HEK293T (cell line): ENCODE results near the gene AURKA.
"Not testable (repeated sequence)": the region's sequence is repeated elsewhere in the genome, so short reads cannot be mapped to it uniquely, and the experiment has no call there.

Experiments used
- ARNT ChIP-seq: fragments of 450-650 bp; IDR thresholded peaks from 2 replicates; pipeline ENCODE4 v1.6.1; 2017; ENCODE audit warnings: mild to moderate bottlenecking
- BHLHE40 ChIP-seq: fragments of 450-650 bp; IDR thresholded peaks from 2 replicates; pipeline ENCODE4 v1.6.1; 2016; ENCODE audit warnings: mild to moderate bottlenecking, moderate library complexity, borderline replicate concordance
- ELF4 ChIP-seq: fragments of 450-650 bp; IDR thresholded peaks from 2 replicates; pipeline ENCODE4 v1.6.1; 2017; ENCODE audit warnings: antibody characterized with exemption
- FOXA1 ChIP-seq: fragments of 450-650 bp; IDR thresholded peaks from 2 replicates; pipeline ENCODE4 v1.6.1; 2016; ENCODE audit warnings: mild to moderate bottlenecking
- FOXM1 ChIP-seq: fragments of 450-650 bp; IDR thresholded peaks from 2 replicates; pipeline ENCODE4 v1.6.1; 2017; ENCODE audit warnings: mild to moderate bottlenecking, borderline replicate concordance
- SUZ12 ChIP-seq: fragments of 450-650 bp; IDR thresholded peaks from 2 replicates; pipeline ENCODE4 v1.6.1; 2016; ENCODE audit warnings: mild to moderate bottlenecking
- TARDBP ChIP-seq: fragments of 450-650 bp; IDR thresholded peaks from 2 replicates; pipeline ENCODE4 v1.6.1; 2016

DNA sequence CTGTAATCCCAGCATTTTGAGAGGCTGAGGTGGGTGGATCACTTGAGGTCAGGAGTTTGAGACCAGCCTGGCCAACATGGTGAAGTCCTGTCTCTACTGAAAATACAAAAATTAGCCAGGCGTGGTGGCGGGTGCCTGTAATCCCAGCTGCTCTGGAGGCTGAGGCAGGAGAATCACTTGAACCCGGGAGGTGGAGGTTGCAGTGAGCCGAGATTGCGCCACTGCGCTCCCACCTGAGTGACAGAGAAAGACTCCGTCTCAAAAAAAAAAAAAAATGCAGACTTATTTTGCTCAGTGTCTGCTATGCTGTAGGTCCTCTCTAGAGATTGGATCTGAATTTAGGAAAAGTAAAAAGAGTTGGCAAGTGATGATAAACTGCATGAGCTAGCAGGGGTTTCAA lies 19.3 kb upstream of the AURKA start:
- TF ChIP-seq ARNT, TARDBP, FOXM1, SUZ12, FOXA1, BHLHE40, ELF4: not testable (repeated sequence)
